ENCODE results near the gene CPSF7.
"Not testable (repeated sequence)": the region's sequence is repeated elsewhere in the genome, so short reads cannot be mapped to it uniquely, and the experiment has no call there.

Gene CPSF7

DNA sequence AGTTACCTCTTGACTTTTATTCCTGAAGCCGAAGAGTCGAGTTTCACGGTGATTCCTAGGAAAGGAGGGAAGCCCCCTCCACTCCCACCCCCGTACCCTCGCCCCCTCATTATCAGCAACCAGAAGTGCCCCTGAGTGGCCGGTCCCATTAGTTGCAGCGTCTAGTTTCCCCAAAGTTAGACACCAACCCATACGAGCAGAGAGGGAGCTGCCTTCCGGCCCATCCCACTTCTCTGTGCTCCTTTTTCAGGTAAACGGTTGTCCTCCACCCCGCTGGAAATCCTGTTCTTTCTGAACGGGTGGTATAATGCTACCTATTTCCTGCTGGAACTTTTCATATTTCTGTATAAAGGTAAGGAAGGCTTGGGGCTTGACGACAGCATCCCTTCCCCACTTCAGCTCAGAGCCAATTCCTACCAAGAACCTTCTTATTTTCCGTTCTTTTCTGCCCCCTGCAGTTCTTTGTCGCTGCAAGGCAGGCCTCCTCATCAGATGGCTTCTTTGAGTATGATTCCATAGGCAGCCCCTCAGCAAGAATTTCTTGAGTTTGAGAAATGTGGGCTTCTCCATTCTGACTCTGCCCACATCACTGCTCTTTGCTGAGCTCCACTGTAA lies 36.7 kb downstream of the CPSF7 start:
- peak overlapping the region; percentile 70 for H3K27ac ChIP-seq
- no peak for DNase-seq (ENCODE audit: low read depth, low spot score)

DNA sequence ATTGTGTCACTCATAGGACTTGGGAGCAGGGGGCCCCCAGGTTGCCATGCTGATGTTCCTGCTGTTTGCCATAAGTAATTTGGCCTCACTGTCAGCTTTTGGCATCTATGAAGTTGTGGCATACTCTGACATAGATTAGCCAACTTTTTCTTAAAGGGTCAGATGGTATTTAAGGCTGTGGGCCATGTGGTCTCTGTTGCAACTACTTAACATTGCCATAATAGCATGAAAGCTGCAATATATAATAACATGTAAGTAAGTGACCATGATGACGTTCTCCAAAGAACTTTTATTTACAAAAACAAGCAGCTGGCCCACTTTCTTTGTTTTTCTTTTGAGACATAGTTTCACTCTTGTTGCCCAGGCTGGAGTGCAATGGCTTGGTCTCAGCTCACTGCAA lies 39.6 kb downstream of the CPSF7 start:
- H3K27ac ChIP-seq: no peak overlapping the region
- no peak for DNase-seq (ENCODE audit: low read depth, low spot score)

DNA sequence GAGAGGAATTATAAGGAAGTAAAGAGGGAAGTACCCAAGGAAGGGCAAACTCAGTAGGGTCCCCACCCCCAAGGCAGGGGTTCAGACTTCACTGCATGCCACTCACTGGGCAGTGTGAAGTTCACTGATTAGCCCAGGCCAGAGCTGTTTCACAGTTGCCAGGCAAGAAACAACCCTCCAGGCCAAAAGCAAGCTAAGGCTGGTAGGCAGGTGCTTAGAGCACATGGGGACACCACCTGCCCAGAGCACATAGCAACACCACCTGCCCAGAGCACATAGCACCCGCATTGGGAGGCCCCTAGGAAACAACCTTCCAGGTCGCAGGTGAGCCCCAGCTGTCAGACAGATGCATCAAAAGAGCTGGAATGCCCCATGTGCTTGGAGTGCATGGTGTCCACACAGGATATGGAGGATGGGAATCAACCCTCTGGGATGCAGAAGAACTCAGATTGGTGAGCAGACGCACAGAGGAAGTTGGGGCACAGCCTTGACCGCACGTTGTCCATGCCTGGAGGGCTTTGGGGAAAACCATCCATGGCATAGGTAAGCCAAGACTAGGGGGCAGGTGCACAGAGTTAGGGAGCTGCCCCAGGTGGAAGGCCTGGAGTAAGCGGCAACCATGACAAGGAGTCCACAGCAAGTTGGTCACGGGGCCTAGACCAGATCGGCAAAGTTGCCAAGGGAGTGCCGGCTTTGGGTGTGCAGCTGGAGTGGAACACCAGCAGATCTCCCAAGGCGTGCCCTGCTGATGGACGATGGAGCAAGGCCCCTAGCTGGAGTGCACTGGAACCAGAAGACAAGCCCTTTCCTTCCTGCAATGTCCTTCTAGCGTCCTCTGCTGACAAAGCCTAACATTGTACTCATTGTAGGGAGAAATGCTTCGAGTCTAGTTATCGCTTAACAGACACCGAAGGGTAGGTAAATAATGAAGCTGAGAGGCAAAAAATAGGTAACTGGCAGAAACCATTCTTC lies 45.2 kb downstream of the CPSF7 start:
- no peak for DNase-seq (ENCODE audit: low read depth, low spot score)
- H3K27ac ChIP-seq: no peak overlapping the region

DNA sequence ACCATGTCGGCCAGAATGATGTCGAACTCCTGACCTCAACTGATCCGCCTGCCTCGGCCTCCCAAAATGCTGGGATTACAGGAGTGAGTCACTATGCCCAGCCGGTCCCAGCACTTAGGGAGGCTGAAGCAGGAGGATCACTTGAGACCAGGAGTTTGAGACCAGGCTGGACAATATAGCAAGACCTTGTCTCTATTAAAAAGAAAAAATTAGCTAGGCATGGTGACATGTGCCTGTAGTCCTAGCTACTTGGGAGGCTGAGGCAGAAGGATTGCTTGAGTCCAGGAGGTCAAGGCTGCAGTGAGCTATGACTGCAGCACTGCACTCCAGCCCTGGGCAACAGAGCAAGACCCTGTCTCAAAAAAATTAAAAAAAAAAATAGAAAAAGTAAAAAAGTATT lies 45.9 kb downstream of the CPSF7 start:
- not testable (repeated sequence) for DNase-seq (ENCODE audit: low read depth, low spot score); H3K27ac ChIP-seq

DNA sequence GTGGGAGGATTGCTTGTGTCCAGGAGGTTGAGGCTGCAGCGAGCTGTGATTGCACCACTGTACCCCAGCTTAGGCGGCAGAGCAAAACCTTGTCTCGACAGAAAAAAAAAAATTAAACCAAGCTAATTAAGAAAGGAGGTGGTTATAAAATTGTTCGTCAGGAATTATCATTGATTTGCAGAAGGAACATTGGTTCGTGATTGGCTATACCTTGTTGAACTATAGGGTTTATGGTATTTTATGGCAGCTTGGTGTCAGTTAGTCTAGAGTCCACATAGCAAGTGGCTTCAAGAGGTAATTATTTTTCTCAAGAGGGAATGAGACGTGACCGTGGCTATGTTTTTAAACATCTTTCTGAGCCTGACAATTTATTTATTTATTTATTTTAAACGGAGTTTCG lies 48.9 kb downstream of the CPSF7 start:
- DNase-seq (ENCODE audit: low read depth, low spot score): no peak
- no peak overlapping the region for H3K27ac ChIP-seq

DNA sequence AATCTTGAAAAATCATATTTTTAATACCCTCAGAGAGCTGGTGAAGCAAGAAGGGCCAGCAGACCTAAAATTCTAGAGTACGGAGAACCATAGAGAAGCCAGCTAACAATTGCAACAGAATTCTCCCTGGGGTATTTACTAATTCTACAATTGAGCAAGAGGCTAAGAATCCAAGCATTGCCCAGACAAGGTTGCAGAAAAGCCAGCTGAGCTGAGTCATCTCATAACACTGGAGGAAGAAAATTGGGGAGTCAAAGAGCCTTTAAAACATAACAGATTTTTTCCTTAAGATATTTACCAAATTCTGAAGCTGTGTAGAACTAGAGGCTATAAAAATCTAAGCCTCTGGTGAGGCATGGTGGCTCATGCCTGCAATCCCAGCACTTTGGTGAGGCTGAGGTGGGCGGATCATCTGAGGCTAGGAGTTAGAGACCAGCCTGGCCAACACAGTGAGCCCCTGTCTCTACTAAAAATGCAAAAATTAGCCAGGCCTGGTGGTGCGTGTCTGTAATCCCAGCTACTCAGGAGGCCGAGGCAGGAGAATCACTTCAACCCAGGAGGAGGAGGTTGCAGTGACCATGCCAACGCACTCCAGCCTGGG lies 51.0 kb downstream of the CPSF7 start:
- DNase-seq (ENCODE audit: low read depth, low spot score): peak; percentile 81
- peak overlapping the region; percentile 81 for H3K27ac ChIP-seq

DNA sequence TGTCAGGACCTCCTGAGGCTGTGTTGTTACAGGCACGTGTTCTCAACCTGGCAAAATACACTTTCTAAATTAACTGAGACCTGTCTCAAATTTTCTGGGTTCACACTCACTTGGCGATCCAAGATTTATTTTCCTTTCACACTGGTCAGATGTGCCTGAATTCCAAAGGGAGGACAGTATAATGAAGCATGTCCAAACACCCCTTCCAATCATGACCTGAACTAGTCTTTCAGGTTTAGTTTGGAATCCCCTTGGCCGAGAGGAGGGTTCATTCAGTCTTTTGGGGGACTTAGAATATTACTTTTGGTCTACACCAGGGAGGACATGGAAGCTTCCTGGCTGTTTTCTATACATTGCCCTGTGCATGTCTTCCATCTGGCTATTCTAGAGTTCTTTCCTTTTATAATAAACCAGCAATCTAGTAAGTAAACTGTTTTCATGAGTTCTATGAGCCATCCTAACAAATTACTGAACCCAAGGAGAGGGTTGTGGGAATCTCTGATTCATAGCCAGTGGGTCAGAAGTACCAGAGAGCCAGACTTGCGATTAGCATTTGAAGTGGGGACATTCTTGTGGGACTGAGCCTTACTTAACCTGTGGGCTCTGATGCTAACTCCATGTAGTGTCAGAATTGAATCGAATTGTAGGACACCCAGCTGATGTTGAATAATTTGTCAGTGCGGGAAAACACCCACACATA lies 52.2 kb downstream of the CPSF7 start:
- peak overlapping the region; percentile 81 for H3K27ac ChIP-seq
- DNase-seq (ENCODE audit: low read depth, low spot score): no peak

DNA sequence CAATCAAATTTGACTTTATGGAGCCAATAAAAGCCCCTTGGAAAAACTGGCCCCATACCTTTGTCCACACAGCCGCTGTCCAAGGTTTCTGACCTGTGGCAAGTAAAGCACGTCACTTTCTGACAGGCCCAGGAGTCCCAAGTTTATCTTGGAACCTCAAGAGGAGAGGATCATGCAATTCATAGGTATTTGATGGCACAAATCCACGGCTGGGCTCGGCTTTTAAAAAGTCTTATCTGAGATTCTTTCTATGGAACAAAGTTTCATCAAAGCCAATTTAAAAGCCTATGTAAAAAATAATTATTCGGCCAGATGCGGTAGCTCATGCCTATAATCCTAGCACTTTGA lies 54.0 kb downstream of the CPSF7 start:
- no peak for DNase-seq (ENCODE audit: low read depth, low spot score)
- H3K27ac ChIP-seq: peak overlapping the region; percentile 9

DNA sequence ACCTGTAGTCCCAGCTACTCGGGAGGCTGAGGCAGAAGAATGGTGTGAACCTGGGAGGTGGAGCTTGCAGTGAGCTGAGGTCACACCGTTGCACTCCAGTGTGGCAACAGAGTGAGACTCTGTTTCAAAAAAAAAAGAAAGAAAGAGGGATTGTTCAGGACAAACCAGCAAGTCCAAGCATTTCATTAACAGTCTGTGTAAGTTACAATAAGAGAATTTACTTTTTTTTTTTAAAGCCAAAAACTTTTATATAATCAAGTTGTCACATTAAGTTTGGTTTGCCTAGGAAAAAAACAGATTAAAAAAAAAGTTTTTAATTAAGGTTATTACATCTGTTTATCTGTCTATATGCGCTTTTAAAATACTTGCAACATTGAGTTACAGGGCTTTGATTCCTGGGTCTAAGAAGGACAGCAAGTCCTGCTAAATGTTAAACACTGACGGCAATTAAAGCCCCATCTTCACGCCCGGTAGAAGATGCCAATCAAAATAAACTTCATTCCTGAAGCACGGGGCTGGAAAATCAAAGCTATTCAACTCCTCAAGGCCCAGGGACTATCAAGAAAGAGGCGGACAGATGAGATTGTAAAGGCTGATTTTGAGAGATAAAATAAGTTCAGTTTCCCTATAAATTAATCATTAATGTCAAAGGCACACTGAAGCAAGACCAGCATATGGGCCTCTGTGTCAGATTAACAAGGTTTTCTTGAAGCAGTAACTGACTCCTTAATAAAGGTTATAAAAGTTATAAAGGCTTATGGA lies 56.9 kb downstream of the CPSF7 start:
- DNase-seq (ENCODE audit: low read depth, low spot score): no peak
- H3K27ac ChIP-seq: no peak overlapping the region

DNA sequence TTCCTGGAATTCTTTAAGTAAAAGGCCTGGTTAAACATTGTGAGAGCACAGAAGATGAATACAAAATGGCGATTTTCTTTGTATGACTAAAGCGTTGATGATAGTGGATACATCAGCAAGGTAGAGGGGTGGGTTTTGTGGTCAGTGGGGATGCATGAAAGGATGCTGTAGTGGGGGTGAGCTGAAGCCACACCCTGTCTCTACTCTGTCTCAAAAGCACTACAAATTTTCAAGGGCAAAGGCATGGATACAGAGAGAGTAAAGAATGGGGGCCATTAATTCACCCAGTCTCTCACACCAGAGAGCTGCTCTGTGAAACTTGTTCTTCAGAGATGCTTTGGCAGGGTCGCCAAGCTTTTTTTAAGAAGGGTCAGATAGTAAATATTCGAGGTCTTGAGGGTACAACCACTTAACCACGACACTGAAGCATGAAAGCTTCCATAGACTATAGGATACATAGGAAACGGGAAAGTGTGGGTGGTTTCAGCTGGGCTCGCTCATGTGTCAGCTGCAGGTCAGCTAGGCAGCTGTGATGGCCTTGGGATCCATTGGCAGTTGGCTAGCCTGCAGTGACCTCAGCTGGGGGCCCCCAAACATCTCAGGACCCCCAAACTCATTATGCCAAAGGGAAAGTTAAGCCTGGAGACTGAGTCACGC lies 59.3 kb downstream of the CPSF7 start:
- H3K27ac ChIP-seq: peak overlapping the region; percentile 84

DNA sequence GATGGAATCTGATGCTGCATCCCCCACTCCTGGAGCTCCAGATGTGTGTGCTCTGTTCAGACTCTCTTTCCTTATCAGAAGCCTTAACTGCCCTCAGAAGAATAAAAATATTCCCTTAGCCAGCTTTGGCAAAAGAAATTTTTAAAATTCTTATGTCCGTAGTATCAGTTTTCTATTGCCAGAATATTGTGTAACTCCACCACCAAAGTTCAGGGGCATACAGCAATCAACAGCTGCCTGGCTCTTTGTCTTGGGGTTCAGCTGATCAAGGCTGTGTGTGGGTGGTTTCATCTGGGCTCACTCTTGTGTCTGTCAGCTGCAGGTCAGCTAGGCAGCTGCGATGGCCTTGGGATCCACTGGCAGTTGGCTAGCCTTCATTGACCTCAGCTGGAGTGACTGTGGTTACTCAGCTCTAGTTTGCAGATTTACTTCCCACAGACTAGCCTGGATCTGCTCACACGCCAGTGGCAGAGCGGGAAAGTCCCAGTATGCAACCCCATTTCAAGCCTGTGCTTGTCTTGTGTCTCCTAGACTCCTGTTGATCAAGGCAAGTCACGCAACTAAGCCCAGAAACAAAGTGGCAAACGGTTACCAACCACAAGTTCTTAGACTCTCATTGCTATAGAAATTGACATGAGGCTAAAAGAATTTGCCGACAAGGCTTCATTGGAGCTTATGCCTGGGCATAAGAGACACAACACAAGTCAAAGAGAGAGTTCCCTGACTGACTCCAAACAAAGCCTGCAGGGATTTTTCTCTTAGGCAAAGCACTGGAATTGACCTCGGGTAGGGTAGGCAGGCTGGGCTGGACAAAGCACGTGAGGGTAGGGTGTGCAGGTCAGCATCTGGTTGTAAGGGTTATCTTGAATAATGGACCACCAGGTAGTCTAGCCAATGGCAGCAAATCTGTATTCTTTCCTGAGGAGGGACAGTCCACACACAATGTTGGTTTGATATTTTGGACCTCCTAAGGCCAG lies 60.1 kb downstream of the CPSF7 start:
- peak; percentile 100 for DNase-seq (ENCODE audit: low read depth, low spot score)
- peak overlapping the region; percentile 84 for H3K27ac ChIP-seq

More for the DNA sequence above, 59.3 kb downstream of the CPSF7 start:
- DNase-seq (ENCODE audit: low read depth, low spot score): no peak

DNA sequence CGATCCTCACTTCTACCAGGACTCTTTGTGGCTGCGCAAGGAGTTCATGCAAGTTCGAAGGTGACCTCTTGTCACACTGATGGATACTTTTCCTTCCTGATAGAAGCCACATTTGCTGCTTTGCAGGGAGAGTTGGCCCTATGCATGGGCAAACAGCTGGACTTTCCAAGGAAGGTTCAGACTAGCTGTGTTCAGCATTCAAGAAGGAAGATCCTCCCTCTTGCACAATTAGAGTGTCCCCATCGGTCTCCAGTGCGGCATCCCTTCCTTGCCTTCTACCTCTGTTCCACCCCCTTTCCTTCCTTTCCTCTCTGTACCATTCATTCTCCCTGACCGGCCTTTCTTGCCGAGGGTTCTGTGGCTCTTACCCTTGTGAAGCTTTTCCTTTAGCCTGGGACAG lies 61.1 kb downstream of the CPSF7 start:
- peak overlapping the region; percentile 84 for H3K27ac ChIP-seq
- DNase-seq (ENCODE audit: low read depth, low spot score): no peak

DNA sequence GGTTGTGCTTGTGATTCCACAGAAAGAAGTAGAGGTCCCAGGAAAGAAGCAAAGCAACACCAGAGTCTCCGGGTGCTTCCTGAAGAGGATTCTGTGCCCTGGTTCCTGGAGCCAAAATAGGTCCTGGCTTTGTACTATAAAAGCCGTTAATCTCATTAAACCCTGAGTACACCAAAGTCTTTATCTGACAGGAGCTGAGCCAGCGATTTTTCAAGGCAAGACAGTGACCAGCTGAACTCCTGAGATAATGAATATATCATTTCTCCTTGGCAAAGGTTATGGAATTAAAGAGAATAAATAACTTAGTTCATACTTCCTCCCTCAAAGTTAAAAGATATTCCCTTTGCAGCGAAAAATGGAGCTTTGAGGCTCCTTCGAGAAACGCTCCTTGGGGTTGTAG lies 62.4 kb downstream of the CPSF7 start:
- no peak for DNase-seq (ENCODE audit: low read depth, low spot score)
- no peak overlapping the region for H3K27ac ChIP-seq

DNA sequence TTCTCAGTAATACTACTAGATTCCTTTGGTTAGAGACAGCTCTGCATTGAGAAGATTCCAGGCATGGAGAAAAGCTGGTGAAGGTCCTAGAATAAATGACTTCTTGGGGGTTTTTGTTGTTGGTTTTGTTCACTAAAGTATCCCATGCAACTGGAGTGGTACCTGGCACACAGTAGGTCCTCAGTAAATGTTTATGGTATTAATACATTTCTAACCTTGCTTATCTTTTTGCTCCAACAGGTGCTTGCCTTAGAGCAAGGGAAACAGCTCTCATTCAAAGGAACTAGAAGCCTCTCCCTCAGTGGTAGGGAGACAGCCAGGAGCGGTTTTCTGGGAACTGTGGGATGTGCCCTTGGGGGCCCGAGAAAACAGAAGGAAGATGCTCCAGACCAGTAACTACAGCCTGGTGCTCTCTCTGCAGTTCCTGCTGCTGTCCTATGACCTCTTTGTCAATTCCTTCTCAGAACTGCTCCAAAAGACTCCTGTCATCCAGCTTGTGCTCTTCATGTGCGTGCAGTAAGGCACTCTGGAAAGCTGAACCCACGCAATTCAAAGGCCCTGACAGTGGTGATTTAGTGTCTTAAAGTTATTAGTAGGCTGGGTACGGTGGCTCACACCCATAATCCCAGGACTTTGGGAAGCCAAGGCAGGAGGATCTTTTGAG lies 65.6 kb downstream of the CPSF7 start:
- no peak overlapping the region for H3K27ac ChIP-seq
- DNase-seq (ENCODE audit: low read depth, low spot score): no peak

DNA sequence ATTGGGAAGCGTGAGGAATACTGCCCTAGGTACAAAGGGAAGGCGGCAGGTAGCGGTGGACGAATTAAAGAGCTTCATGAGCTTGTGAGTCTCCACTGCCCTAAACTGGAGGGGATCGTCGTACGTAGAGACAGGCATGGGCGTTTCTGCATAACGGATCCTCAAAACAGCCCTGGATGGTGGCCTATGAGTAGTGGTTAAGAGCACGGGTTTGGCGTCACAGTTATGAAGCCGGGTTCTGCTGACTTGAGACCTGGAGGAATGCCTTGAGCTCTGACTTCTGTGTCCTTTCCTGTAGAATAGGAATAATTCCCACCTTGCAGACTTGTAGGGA lies 67.3 kb downstream of the CPSF7 start:
- peak overlapping the region; percentile 94 for H3K27ac ChIP-seq
- DNase-seq (ENCODE audit: low read depth, low spot score): no peak

DNA sequence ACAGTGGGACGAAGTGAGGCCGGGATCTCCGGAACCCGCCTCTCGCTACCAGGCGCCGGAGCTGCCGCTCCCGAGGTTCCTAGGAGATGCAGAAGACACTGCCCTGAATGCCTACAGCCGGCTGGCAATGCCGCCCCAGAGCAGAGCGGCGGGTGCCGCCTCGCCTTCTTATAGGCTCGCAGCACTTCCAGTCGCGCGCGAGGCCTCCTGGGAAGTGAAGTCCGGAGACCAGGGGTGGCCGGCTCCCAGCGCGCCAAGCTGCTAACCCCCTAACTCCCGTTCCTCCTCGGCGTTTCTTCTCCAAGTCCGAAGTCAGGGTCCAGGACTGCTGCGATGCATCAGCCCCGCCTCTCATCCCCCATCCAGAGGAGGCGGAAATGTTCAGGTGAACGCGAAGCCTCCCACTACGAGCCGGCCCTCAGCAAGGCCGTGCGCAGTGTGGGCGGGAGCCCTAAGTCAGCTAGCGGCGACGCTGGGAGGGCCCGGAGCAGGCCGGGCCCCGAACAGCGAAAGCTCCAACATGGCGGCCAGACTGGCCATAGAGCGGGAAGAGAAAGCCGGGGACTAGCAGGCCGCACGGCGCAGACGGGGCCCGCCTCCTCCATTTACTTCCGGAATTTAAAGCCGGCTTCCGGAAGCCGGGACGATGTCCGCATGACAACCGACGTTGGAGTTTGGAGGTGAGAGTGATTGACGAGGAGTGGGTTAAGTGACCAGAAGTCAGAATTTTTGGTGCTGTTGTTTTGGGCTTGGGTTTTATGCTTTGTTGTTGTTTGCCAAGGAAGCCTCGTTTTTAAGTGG lies 67.8 kb downstream of the CPSF7 start, which contains the start of the genes CYB561A3 and TMEM138:
Gene CYB561A3, minus strand, starts transcription at position 142 of the 801 bp plus-strand sequence. CDS start 5,169 bp downstream, outside the sequence.
Gene TMEM138, plus strand, starts transcription at position 634 of the 801 bp plus-strand sequence. CDS start 2,017 bp downstream, outside the sequence.
- peak; percentile 69 for DNase-seq (ENCODE audit: low read depth, low spot score)

DNA sequence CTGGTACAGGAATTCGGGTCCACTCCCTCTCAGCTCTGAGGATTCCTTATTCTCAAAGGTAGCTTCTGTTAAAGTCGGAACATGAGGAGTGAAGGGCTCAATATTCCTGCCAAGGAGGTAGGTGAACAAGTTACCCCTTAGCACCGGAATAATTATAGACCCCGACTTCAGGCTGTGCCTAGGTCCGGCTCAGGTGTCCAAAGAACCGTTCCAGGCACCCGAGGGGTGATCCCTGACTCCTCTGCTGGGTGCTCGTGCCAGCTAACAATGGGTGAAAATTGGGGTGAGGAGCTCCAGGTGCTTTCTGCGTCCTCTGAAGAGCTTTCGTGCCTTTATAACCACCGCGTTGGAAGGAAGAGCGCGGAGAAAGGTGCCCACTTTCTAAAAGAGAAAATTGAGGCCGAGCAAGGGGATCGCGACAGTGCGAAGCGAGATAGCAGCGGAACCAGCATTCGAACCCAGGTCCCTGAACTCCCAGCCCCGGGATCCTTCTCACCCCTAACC lies 68.5 kb downstream of the CPSF7 start:
- no peak for DNase-seq (ENCODE audit: low read depth, low spot score)
- peak overlapping the region; percentile 94 for H3K27ac ChIP-seq

More for the DNA sequence above, 67.8 kb downstream of the CPSF7 start, which contains the start of the genes CYB561A3 and TMEM138:
- H3K27ac ChIP-seq: peak within 1 kb of the TSS; percentile 94

Data from epithelial cell of prostate (primary cell).